ENCODE results near the gene P4HTM.

Gene P4HTM, protein sequence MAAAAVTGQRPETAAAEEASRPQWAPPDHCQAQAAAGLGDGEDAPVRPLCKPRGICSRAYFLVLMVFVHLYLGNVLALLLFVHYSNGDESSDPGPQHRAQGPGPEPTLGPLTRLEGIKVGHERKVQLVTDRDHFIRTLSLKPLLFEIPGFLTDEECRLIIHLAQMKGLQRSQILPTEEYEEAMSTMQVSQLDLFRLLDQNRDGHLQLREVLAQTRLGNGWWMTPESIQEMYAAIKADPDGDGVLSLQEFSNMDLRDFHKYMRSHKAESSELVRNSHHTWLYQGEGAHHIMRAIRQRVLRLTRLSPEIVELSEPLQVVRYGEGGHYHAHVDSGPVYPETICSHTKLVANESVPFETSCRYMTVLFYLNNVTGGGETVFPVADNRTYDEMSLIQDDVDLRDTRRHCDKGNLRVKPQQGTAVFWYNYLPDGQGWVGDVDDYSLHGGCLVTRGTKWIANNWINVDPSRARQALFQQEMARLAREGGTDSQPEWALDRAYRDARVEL

DNA sequence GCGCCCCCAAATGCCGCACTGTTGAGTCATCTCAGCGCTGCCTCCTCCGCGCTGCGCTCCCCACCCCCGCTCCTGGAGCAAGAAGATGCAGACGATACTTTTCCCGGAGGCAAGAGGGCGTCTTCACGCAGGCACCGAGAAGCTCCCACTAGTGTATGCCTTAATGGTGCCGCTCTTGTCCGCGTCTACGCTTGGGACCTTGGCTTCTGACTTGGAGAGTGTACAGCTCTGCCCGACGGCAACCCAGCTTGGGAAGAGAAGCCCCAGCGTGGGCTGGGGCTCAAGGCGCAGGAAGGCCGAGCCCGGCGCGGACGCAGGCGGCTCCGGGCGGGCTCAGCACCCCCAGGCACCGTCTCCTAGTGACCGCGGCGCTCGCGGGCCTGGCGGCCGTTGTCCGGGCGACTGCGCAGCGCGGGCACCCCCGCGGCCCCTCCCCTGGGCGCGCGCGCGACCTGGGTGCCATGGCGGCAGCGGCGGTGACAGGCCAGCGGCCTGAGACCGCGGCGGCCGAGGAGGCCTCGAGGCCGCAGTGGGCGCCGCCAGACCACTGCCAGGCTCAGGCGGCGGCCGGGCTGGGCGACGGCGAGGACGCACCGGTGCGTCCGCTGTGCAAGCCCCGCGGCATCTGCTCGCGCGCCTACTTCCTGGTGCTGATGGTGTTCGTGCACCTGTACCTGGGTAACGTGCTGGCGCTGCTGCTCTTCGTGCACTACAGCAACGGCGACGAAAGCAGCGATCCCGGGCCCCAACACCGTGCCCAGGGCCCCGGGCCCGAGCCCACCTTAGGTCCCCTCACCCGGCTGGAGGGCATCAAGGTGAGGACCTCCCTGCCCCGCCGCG lies at the start of gene P4HTM:
Gene P4HTM, plus strand, starts transcription at position 446 of the 840 bp plus-strand sequence. Its CDS starts 16 bp downstream, at position 462.
- peak; percentile 50 to 83 (median 65) for DNase-seq (ENCODE audit: low read depth in 4 of 4, low spot score in 1 of 4)

DNA sequence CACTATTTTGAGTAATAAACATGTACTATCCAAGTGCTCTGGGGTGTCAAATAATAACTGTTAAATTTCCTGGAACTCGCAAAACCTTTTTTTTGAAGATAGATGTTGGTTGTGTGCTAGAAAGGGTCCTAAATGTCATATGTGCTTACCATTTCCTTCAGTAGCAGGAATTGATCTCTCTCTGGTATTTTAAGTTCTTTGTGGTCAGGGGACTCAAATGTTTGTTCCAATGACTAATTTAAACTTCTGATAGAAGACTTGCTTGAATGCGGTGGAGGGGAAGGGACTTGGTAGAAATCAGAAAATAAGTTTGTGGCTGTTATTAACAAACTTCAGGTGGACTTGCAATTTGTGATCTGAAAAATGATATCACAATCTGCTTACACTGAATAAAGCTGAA lies 44.6 kb upstream of the P4HTM start:
- DNase-seq (ENCODE audit: low read depth in 4 of 4, low spot score in 1 of 4): no peak

DNA sequence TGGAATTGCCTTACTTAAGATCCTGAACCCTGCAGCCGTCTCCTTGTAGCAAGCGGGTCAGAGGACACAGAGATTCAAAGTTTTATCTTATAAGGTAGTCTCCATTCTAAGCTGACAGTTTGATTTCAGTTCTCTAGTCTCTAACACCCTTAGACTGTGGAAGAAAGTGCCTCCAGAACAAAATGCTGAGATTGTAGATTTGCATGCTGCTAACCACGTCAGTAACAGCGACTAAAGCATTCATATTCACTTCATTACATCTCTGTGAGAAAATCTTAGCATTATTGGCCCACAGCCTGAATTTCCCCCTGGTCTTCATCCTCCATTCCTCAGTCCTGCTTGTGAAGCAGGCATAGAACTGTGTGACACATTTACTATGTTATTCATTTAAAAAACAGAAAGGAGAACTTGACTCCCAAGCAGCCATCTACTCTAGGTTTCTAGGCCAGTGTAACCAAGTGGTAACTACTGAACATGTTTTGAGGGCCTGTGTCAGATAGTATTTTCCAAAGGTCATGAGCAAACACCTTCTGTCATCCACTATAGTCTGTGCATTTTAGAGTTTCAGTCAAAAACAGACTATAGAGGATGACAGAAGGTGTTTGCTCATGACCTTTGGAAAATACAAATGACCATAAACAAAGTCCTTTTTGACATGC lies 44.0 kb upstream of the P4HTM start:
- DNase-seq (ENCODE audit: low read depth in 4 of 4, low spot score in 1 of 4): no peak

DNA sequence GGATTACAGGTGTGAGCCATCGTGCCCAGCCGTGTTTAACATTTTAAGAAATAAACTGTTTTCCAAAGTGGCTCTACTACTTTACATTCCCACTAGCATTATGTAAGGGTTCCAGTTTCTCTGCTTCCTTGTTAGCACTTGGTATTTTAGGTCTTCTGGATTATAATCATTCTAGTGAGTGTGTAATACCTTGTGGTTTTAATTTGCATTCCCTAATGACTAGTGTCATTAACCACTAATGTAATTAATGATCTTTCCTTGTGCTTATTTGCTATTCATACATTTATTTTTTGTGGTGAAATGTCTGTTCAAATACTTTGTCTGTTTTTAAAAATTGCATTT lies 40.7 kb upstream of the P4HTM start:
- no peak for DNase-seq (ENCODE audit: low read depth in 4 of 4, low spot score in 1 of 4)

DNA sequence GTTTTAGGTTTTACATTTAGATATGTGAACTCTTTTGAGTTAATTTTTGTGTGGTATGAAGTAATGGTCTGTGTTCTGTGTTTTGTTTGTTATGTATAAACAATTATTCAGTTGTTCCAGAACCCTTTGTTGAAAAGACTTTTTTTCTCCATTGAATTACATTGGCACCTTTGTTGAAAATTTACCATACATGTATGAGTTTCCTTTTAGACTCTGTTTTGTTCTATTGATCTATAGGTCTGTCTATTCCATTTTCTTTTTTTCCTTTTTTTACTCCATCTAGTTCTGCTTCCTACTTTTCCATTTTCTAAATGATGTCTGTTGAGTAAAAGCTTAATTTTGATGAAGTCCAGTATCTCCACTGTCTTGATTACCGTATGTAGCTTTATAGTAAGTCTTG lies 40.0 kb upstream of the P4HTM start:
- no peak for DNase-seq (ENCODE audit: low read depth in 4 of 4, low spot score in 1 of 4)

DNA sequence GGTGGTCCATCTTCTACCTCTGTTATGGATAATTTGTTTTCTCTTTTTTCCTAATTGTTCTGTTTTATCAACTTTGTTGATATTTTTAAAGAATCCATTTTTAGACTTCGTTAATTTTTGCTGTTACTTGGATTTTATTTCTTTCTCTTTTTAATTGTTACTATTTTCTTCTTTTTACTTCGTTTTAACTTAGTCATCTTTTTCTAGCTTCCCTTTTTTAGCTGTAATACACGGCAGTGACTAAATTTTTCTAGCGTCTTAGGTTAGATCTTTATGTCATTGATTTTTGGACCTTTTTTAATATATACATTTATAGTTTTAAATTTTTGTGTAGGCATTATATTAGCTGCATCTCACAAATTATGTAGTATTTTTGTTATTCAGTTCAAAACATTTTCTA lies 38.3 kb upstream of the P4HTM start:
- no peak for DNase-seq (ENCODE audit: low read depth in 4 of 4, low spot score in 1 of 4)

DNA sequence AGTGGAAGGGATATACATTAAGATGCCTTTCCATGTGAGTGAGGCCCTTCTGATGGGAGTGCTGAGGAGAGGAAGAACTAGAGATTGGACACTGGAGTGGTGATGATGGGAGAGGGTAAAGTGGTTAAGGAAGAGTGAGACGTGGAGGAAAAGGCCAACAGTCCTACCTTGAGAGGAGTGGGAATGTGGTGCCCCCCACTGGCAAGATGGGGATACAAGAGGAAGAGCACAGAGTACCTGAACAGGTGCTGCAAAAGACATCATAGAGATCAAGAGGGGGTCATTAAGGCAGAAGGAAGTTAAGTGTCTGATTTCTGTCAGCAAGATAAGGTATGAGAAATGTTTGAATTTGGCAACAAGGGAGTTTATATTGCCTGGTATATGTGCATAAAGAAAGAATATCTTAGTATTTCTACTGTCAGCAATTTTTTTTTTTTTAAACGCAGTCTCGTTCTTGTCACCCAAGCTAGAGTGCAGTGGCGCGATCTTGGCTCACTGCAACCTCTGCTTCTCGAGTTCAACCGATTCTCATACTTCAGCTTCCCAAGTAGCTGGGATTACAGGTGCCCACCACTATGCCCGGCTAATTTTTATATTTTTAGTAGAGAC lies 37.4 kb upstream of the P4HTM start:
- peak in 3 of 4 experiments; percentile 3 to 10 (median 8) for DNase-seq (ENCODE audit: low read depth in 4 of 4, low spot score in 1 of 4)

DNA sequence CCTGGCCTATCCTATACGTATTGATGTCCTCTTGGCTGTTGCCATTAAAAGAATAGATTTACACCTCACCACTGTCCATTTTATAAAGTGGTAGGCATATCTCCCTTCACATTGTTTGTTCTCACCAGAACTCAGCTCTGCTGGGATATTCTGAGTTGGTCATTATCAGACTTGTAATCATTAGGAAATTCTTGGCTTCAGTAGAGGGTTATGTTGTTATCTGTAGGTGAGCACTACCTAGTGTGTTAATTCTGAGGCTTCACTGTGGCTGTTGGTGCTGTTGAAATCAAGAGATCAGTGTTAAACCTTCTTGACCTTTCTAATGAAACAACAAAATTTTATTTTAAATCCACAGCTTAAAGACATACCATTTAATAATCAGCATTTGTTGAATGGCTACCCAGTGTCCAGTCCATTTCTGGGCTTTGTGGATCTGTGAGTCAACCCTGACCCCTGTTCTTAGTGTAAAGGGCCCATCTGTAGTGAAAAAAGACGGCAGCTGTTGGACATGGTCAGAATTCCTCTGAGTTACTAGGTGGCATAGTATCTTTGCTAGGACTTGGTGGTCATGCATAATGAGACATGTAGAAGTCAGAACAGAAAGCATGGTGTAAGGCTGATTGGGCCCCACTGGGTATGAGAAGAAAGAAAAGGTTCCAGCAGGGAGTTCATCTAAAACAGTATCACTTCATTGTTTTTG lies 32.9 kb upstream of the P4HTM start:
- DNase-seq (ENCODE audit: low read depth in 4 of 4, low spot score in 1 of 4): no peak

DNA sequence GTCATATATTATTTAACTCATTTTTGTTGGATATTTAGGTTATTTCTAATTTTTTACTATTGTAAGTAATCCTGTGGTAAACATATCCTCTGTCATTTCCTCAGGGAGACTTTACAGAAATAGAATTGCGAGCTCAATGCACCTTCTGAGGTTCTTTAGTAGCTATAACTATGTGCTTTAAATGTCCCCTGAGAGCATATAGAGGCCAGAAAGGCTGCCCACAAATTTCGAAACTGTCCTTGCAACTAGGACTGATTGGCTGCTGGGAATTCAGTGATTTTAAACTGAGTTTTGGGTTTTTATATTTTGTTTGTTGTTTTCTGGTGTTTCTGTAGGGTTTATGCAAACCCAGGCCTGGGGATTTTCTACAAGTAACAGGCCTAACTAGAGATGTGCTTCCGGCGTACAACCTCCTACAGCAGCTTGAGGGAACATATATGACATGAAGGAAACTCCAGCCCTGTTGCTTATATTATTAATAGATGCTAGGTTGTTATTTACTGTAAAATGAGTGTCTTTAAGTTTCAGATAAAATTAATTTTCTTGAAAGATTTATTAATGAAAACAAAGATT lies 29.1 kb upstream of the P4HTM start:
- DNase-seq (ENCODE audit: low read depth in 4 of 4, low spot score in 1 of 4): no peak

DNA sequence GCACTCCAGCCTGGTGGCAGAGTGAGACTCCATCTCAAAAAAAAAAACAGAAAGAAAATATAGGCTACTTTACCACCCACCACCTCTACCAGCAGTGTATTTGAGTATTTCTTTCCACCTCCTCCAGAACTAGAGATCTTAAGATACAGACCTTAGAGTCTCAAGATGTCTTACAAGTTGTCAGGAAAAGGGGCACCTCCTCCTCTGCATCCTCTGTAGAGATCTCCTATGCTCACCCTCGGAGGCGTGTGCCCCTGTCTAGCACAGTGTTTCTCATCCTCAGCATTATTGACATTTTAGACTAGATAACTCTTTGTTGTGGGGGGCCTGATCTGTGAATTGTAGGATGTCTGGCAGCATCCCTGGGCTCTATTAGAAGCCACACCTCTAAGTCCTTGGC lies 27.7 kb upstream of the P4HTM start:
- no peak for DNase-seq (ENCODE audit: low read depth in 4 of 4, low spot score in 1 of 4)

DNA sequence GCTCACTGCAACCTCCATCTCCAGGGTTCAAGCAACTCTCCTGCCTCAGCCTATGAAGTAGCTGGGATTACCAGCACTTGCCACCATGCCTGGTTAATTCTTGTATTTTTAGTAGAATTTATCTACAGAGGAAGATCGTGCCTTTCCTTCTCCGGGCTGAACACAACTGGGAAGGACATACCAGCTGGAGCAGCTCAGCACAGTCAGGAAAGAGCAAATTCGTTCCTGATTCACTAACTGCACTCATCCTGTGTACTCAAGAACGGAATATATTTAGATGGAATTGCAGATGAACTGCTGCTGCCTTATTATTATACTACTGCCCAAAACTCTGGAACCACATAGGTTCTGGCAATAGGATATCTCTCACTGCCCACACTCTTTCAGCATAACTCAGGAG lies 27.1 kb upstream of the P4HTM start:
- no peak for DNase-seq (ENCODE audit: low read depth in 4 of 4, low spot score in 1 of 4)

DNA sequence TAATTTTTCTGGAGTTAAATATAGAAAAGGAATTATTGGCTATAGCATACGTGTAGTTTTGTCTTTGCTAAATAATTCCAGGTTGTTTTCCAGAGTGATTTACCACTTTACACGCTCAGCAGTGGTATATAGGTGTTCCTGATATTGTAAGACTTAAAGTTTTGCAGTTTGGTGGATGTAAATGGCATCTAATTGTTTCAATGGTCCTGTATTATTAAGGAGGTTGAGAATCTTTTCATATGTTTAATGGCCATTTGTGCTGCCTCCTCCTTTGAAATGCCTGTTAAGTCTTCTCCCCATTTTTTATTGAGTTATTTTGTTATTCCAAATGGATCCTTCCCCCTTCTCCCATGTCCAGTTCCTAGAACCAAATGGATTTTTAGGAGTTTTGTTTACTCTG lies 26.4 kb upstream of the P4HTM start:
- no peak for DNase-seq (ENCODE audit: low read depth in 4 of 4, low spot score in 1 of 4)

DNA sequence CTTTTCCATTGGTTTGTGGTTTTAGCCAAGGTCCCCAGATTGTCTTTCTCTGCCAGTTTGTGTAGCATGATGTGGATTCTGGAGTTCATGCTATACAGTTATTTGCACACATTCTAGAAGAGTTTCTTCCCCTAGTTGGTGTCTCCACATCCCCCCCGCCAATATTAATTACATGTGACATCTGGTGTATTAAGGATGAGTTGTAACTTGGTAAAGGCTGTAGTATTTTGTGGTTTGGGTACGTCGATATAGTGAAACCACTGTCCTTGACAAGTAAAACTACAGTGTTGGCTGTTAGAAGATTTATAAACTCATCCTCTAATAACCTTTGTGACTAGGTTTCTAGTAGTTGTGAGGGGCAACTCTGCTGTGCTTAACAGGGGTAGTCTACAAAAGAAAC lies 23.7 kb upstream of the P4HTM start:
- no peak for DNase-seq (ENCODE audit: low read depth in 4 of 4, low spot score in 1 of 4)

DNA sequence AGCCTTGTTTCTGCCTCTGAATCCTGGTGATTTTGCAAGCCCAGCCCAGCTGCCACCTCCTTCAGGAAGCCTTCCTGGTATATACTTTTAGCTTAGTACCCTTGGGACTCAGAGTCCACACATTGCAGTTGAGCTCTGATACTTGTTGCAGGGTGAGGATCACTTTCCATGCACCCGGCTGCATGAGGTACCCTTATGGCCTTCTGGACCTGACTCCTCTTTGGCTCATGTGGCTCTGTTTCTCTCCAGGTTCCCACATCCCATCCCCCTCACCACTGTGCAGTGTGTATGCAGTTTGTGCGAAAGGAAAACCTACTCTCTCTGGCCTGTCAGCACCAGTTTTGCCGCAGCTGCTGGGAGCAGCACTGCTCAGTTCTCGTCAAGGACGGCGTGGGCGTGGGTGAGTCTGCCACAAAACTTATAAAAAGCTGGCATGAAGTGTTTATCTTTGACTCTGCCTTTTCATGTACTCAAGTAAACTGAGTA lies 23.1 kb upstream of the P4HTM start:
- DNase-seq (ENCODE audit: low read depth in 4 of 4, low spot score in 1 of 4): no peak

DNA sequence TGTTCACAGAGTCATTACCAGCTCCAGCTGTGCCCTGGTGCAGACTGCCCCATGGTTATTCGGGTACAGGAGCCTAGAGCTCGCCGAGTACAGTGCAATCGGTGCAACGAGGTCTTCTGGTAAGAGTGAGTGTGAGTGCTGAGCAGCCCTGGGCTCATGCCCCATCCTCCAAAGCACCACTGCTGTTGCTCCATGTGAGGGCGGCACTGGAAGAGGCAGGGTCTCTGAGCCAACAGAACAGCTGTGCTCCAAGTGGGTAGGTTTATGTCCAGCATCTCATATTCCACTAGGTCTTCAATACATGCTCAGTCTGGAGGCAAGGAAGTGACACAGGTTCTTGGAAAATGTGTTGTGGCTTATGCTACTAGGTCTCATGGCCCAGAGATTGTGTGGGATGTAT lies 19.5 kb upstream of the P4HTM start:
- DNase-seq (ENCODE audit: low read depth in 4 of 4, low spot score in 1 of 4): no peak

DNA sequence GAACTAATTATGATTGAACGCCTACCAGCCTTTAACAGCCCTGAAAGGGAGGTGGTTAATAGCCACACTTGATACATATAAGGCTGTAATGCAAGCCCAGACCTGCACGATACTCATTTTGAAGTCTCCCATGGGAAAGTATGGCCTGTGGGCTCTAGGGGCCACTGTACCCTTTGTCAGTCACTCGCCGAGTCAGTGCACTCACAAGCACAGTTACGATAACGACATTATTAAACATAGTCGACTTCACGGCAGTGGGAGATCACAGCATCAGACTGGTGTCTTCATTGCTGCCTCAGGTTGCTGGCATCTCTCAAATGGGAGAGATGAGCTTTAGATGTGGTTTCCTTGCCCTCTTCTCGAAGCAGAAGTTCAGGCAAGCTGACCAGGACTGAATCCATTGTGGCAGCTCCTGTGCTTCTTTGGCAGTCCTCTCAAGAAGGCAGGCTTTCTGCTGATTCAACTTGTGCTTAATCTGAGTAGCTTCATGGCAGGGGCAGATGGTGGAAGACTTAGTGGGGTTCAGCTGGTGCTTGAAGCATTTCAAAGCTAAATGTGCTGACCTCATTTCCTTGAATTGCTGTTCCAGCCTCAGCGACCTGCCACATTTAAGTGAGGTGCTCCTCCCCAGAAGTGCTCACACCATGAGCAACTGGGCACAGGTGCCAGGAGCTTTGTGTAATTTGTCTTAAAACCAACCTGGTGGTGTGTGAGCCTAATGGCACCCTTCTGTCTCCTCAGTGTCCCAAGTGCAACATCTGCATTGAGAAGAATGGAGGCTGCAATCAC lies 15.8 kb upstream of the P4HTM start:
- DNase-seq (ENCODE audit: low read depth in 4 of 4, low spot score in 1 of 4): no peak

DNA sequence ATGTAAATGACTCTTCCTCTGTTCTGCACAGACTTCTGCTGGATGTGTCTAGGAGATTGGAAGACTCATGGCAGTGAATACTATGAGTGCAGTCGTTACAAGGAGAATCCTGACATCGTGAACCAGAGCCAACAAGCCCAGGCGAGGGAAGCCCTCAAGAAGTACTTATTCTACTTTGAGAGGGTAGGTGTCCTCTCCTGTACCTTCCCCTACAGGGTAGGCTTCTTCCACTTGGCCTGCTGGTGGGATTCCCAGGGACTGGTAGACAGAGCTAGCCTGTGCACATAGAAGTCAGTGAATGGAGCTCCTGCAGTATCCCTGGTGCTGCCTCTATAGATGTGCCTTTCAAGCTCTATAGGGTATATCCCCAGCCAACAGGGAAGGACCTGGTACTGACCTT lies 10.6 kb upstream of the P4HTM start:
- DNase-seq (ENCODE audit: low read depth in 4 of 4, low spot score in 1 of 4): no peak

DNA sequence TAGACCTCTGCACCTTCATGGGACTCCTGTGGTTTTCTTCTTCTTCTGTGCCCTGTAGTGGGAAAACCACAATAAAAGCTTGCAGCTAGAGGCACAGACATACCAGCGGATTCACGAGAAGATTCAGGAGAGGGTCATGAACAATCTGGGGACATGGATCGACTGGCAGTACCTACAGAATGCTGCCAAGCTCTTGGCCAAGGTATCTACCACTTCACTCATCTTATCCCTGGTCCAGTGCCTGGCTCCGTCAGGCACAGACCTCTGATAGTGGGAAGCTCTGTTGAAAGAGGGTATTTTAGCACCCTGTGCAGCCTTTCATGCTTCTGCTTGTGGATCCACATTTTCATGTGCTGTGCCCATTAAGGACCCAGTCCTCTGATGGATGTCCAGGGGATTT lies 9.7 kb upstream of the P4HTM start:
- no peak for DNase-seq (ENCODE audit: low read depth in 4 of 4, low spot score in 1 of 4)

DNA sequence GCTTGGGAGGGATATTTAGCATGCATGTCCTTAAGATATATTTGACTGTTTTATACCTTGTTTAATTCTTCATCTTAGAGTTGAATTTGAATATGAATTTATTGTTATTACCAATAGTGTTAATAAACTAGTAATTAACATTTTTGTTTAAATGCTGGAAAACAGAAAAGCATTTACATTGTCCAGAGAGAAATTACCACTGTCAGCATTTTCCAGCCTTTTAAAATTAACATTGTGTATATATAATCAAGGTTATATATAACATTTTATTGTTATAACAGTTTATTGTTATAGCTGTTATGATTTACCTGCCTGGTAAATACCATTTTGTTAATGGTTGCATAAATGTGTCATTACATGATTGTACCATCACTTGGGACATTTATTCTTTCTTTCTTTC lies 8.0 kb upstream of the P4HTM start:
- no peak for DNase-seq (ENCODE audit: low read depth in 4 of 4, low spot score in 1 of 4)
